ENCODE results near the gene SKAP1.

DNA sequence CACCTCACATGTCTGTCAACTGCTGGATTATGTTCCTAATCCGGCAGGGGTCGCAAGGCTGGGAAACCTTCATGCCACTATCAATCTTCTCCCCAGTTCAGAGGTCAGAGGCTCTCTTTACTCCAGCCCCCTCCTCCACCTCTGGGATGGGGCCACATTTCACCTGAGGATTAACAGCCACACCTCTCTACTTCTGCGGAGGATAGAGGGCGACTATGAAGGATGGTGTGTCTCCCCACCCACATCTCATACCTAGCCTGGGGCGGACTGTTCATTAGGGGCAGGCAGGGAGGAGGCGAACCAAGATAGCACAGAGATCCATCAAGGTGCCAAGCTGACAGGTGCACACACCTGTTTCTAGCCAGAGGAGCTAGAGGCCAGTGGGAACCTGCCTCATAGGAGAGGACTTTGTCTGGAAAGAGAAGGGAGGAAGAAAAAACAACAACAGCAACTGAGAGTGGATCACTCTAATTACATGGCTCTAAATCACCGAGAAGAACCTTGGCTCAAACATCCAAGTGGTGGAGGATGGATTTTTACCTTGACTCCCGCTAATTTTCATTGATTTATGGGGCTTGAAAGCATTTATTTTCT lies 41.9 kb upstream of the SKAP1 start:
- TF ChIP-seq POLR2AphosphoS5 (IDR thresholded peaks at IDR 0.05; ENCODE audit: low read depth, low read length), result no peak
- TF ChIP-seq POLR2A (IDR thresholded peaks at IDR 0.05; ENCODE audit: low read depth, low read length), result no peak

All from GM12892 (cell line).